NB4 (cell line): ENCODE data around the gene GSTM4.

Source experiments
- DNase-seq: peaks from one replicate; pipeline ENCODE4 v3.0.0; 2010; ENCODE audit warnings: low read depth
- H3K4me3 ChIP-seq: one replicate; pipeline ENCODE4 v1.5.1; 2011; ENCODE audit warnings: mild to moderate bottlenecking, low read depth, low read length, moderate library complexity
- MAX ChIP-seq: IDR thresholded peaks from 2 replicates; pipeline ENCODE4 v1.6.1; 2011; ENCODE audit warnings: low read depth, low read length
- MYC ChIP-seq: IDR thresholded peaks from 2 replicates; pipeline ENCODE4 v1.6.1; 2011; ENCODE audit warnings: low read depth, low read length
- POLR2A ChIP-seq: IDR thresholded peaks from 2 replicates; pipeline ENCODE4 v1.6.1; 2011; ENCODE audit warnings: mild to moderate bottlenecking; ENCODE audit not compliant: insufficient read length; ENCODE audit errors: extremely low read depth
- TF ChIP-seq, protein P1 (sequence below): IDR thresholded peaks from one replicate; pipeline ENCODE4 v1.5.1; 2012; ENCODE audit warnings: low read depth, low read length

Gene GSTM4

DNA sequence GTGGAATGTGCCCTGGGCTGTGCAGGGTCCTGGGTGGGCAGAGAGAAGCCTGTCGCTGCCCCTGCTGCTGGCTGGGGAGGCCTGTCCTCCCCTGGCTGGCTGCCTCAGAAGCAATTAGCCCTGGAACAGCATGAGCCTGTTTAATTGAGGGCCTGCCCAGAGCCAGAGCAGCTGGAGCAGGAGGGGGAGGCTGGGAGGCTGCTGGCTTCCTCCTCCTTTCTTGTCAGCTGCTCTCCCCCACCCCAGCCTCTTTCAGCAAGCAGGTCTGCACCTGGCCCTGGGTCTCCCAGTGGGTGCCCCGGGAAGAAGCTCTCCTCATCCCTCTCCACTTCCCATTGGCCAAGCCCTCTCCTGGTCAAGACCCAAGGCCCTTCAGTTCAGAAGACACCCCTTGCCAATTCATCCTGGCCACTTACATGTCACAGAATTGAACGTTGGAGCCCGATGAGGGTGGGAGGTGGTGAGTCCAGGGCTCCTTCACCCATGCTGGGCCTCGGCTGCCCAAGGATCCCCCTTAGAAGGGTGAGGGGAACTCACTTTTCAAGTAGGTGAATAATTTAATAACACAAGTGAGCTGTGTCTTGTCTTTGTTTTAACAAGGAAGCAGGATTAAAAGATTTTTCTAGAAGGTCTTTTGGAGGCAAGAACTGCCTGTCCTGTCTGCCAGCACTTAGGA, 23.1 kb upstream of the GSTM4 start:
- no peak for DNase-seq
- TF ChIP-seq, protein P1, sequence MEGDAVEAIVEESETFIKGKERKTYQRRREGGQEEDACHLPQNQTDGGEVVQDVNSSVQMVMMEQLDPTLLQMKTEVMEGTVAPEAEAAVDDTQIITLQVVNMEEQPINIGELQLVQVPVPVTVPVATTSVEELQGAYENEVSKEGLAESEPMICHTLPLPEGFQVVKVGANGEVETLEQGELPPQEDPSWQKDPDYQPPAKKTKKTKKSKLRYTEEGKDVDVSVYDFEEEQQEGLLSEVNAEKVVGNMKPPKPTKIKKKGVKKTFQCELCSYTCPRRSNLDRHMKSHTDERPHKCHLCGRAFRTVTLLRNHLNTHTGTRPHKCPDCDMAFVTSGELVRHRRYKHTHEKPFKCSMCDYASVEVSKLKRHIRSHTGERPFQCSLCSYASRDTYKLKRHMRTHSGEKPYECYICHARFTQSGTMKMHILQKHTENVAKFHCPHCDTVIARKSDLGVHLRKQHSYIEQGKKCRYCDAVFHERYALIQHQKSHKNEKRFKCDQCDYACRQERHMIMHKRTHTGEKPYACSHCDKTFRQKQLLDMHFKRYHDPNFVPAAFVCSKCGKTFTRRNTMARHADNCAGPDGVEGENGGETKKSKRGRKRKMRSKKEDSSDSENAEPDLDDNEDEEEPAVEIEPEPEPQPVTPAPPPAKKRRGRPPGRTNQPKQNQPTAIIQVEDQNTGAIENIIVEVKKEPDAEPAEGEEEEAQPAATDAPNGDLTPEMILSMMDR, result no peak
- TF ChIP-seq MAX (no peak), MYC (no peak), POLR2A (no peak)
- no peak overlapping the region for H3K4me3 ChIP-seq

DNA sequence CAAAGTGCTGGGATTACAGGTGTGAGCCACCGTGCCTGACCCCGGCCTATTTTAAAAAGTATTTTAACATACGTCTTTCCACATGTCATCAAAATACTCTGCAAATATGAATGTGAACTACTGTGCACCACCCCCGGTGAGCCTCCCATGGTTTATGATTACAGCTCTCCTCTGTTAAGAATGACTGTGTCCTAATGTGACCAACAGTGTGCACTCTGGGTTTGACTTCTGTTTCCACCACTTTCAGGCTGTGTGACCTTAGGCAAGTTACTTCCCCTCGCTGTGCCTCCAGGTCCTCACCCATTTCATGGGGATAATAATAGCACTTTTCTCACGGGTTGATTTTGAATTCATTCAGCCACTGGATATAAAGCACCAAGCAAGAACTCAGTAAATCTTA, 21.6 kb upstream of the GSTM4 start:
- no peak overlapping the region for H3K4me3 ChIP-seq
- TF ChIP-seq POLR2A, result no peak
- no peak for TF ChIP-seq MAX
- TF ChIP-seq, protein P1, result no peak
- no peak for TF ChIP-seq MYC
- DNase-seq, result no peak

- H3K4me3 ChIP-seq, result no peak overlapping the region
Measured at GRCh38 chr1:109634771-109635750, 20.8 kb upstream of the GSTM4 start.

DNA sequence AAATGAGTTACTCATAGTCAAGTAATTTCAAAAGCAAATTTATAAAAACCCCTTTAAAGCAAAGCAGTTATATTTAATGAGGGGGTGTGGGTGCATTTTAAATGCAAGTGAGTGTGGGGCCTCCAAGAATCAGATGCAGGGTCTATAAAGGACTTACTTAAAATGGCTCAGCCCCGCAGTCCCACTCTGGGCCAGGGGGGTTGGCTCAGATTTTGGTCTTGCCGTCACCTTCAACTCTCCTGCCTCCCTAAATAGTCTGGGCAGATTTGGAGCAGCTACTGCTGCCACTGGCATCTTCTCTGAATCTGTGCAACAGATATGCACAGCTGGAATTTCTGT, 20.1 kb upstream of the GSTM4 start:
- no peak for DNase-seq
- H3K4me3 ChIP-seq, result no peak overlapping the region
- TF ChIP-seq MYC, result no peak
- TF ChIP-seq, protein P1, result no peak
- no peak for TF ChIP-seq MAX
- TF ChIP-seq POLR2A, result no peak

More at GRCh38 chr1:109634771-109635750, 20.8 kb upstream of the GSTM4 start:
- no peak for DNase-seq
- TF ChIP-seq, protein P1, result no peak
- TF ChIP-seq POLR2A (no peak), MYC (no peak), MAX (no peak)

GRCh38 chr1:109636201-109636952, 19.5 kb upstream of the GSTM4 start:
- TF ChIP-seq POLR2A (no peak), MAX (no peak), MYC (no peak)
- TF ChIP-seq, protein P1, result no peak
- DNase-seq, result peak; percentile 45
- H3K4me3 ChIP-seq, result no peak overlapping the region
